NCI-H1436 treated with DMSO at 0.1 percent for 48 hours (cell line): ENCODE data around the gene TCERG1L.

ENCODE experiments used
- DNase-seq: peaks from one replicate; lab custom pipeline; 2025; lab: John Stamatoyannopoulos, UW

TCERG1L gene

GRCh38 chr10:131271195-131271880 is 40.2 kb downstream of the TCERG1L start:
- no peak for DNase-seq

- DNase-seq = no peak
These were observed 40.9 kb downstream of the TCERG1L start for GRCh38 chr10:131270461-131271190.

GRCh38 chr10:131269776-131270460 is 41.6 kb downstream of the TCERG1L start:
- DNase-seq = no peak

GRCh38 chr10:131267814-131268095 is 43.8 kb downstream of the TCERG1L start:
- DNase-seq = no peak

GRCh38 chr10:131266936-131267813 is 44.3 kb downstream of the TCERG1L start:
- DNase-seq = no peak

GRCh38 chr10:131264110-131264788 is 47.3 kb downstream of the TCERG1L start:
- DNase-seq = no peak

GRCh38 chr10:131261890-131262475 is 49.5 kb downstream of the TCERG1L start:
- no peak for DNase-seq

- no peak for DNase-seq
These were observed 50.9 kb downstream of the TCERG1L start for GRCh38 chr10:131260452-131261211.

GRCh38 chr10:131260031-131260430 is 51.5 kb downstream of the TCERG1L start:
- no peak for DNase-seq

GRCh38 chr10:131259535-131259934 is 52.0 kb downstream of the TCERG1L start:
- DNase-seq = no peak

GRCh38 chr10:131258256-131258655 is 53.3 kb downstream of the TCERG1L start:
- DNase-seq = no peak

- no peak for DNase-seq
These were observed 54.5 kb downstream of the TCERG1L start for GRCh38 chr10:131257027-131257426.

GRCh38 chr10:131254859-131255252 is 56.7 kb downstream of the TCERG1L start:
- DNase-seq = no peak

GRCh38 chr10:131253931-131254858 is 57.3 kb downstream of the TCERG1L start:
- no peak for DNase-seq

- DNase-seq = peak; percentile 19
These were observed 58.8 kb downstream of the TCERG1L start for GRCh38 chr10:131252567-131253276.

GRCh38 chr10:131251146-131251541 is 60.4 kb downstream of the TCERG1L start:
- no peak for DNase-seq

GRCh38 chr10:131250454-131251145 is 60.9 kb downstream of the TCERG1L start:
- DNase-seq = no peak

GRCh38 chr10:131249955-131250344 is 61.6 kb downstream of the TCERG1L start:
- DNase-seq = no peak
